H1 (cell line): ENCODE results near the gene BLNK. TPM values are rescaled to one million over a fixed set of nuclear protein-coding genes. Genes with fewer than 3 reads are reported as not detected.

ENCODE experiments used
- CTCF ChIA-PET: fragments of 300-600 bp; sonication (Branson Sonifier 250); formaldehyde crosslinking; loops from one replicate; lab custom pipeline; 2021; ENCODE audit not compliant: partially characterized antibody; lab: Charles Lee
- POLR2A ChIA-PET: fragments of 300-600 bp; sonication (Branson Sonifier 250); formaldehyde crosslinking; loops from one replicate; lab custom pipeline; 2021; ENCODE audit warnings: inconsistent platforms; ENCODE audit not compliant: partially characterized antibody; lab: Charles Lee
- DNase-seq, 2 experiments: peaks; one replicate each; pipeline versions ENCODE4 v3.0.0 to v3.0.0-alpha.2; 2010 to 2022; ENCODE audit warnings: low spot score in 2 of 2, low read depth in 1 of 2, mixed read lengths in 1 of 2
- FAIRE-seq: peaks from 2 replicates; lab custom pipeline; 2011; peaks lifted over from hg19 to GRCh38; lab: Jason Lieb, UNC
- H2AFZ ChIP-seq: 2 replicates; pipeline ENCODE4 v1.8.1; 2012; ENCODE audit warnings: low read length, inconsistent platforms
- H2AK5ac ChIP-seq: 2 replicates; pipeline ENCODE4 v1.6.1; 2013; ENCODE audit warnings: low read depth, low read length
- H2BK120ac ChIP-seq: replicated peaks from 2 replicates; pipeline ENCODE3; 2013; ENCODE audit warnings: low read depth, low read length, inconsistent platforms
- H2BK12ac ChIP-seq: 2 replicates; pipeline ENCODE4 v1.6.1; 2013; ENCODE audit warnings: low read depth, low read length
- H2BK15ac ChIP-seq: 2 replicates; pipeline ENCODE4 v1.6.1; 2013; ENCODE audit warnings: low read length
- H2BK20ac ChIP-seq: 2 replicates; pipeline ENCODE4 v1.6.1; 2013; ENCODE audit warnings: low read length
- H2BK5ac ChIP-seq: 2 replicates; pipeline ENCODE4 v1.6.1; 2013; ENCODE audit warnings: low read depth, low read length
- H3K14ac ChIP-seq: 2 replicates; pipeline ENCODE4 v1.6.1; 2013; ENCODE audit warnings: inconsistent platforms; ENCODE audit not compliant: insufficient read length
- H3K18ac ChIP-seq: 2 replicates; pipeline ENCODE4 v1.6.1; 2013; ENCODE audit warnings: low read length; ENCODE audit errors: extremely low read depth
- H3K23ac ChIP-seq: 2 replicates; pipeline ENCODE4 v1.6.1; 2013; ENCODE audit warnings: inconsistent platforms; ENCODE audit not compliant: insufficient read length
- H3K23me2 ChIP-seq: 2 replicates; pipeline ENCODE4 v1.6.1; 2013; ENCODE audit warnings: low read depth, low read length
- H3K27ac ChIP-seq: 2 replicates; pipeline ENCODE4 v1.6.1; 2011; ENCODE audit warnings: low read depth, low read length, inconsistent platforms
- H3K27me3 ChIP-seq, 4 experiments: replicated peaks in 1 of 4; 1 replicate in 1 of 4; 2 replicates in 3 of 4; pipeline versions ENCODE4 v1.6.1 to v1.8.1; 2011 to 2013; ENCODE audit warnings: low read length in 3 of 4, mild to moderate bottlenecking in 3 of 4, inconsistent platforms in 2 of 4, mixed read lengths in 2 of 4, moderate library complexity in 1 of 4; ENCODE audit not compliant: control insufficient read depth in 3 of 4, insufficient read depth in 3 of 4; ENCODE audit errors: extremely low read depth in 1 of 4
- H3K36me3 ChIP-seq, 4 experiments: 2 replicates each; pipeline versions ENCODE4 v1.6.1 to v1.8.1; 2011 to 2013; ENCODE audit warnings: mild to moderate bottlenecking in 4 of 4, low read length in 3 of 4, moderate library complexity in 2 of 4, control low read depth in 1 of 4, inconsistent platforms in 1 of 4; ENCODE audit not compliant: insufficient read depth in 4 of 4, control insufficient read depth in 2 of 4
- H3K4ac ChIP-seq: replicated peaks from 2 replicates; pipeline ENCODE3; 2013; ENCODE audit warnings: low read length, low read depth, mixed read lengths, inconsistent platforms; ENCODE audit not compliant: insufficient read length
- H3K4me1 ChIP-seq, 4 experiments: replicated peaks in 1 of 4; 1 replicate in 1 of 4; 2 replicates in 3 of 4; pipeline versions ENCODE4 v1.6.1 to v1.8.1; 2011 to 2013; ENCODE audit warnings: low read length in 3 of 4, inconsistent platforms in 2 of 4, mixed read lengths in 1 of 4; ENCODE audit not compliant: insufficient read depth in 4 of 4, control insufficient read depth in 3 of 4
- H3K4me2 ChIP-seq, 2 experiments: 2 replicates each; pipeline versions ENCODE4 v1.6.1 to v1.8.1; 2011 to 2013; ENCODE audit warnings: low read depth in 2 of 2, low read length in 2 of 2, control low read depth in 1 of 2, inconsistent platforms in 1 of 2, mild to moderate bottlenecking in 1 of 2; ENCODE audit not compliant: insufficient read depth in 1 of 2
- H3K4me3 ChIP-seq, 4 experiments: fragments of 200-600, 300-600 bp in 1 of 4; sonication (generic), shearing (Covaris generic), sonication (Bioruptor Twin) in 1 of 4; 2 replicates each; pipeline versions ENCODE4 v1.5.1 to v1.8.1; 2011 to 2016; ENCODE audit warnings: low read length in 4 of 4, low read depth in 3 of 4, control low read depth in 2 of 4, inconsistent platforms in 2 of 4, mild to moderate bottlenecking in 2 of 4, mixed read lengths in 1 of 4, moderate library complexity in 1 of 4; ENCODE audit not compliant: insufficient read depth in 2 of 4; ENCODE audit errors: extremely low read depth in 1 of 4
- H3K56ac ChIP-seq: replicated peaks from 2 replicates; pipeline ENCODE3; 2013; ENCODE audit warnings: low read depth, mild to moderate bottlenecking, mixed read lengths, low read length, inconsistent platforms; ENCODE audit not compliant: insufficient read length
- H3K79me1 ChIP-seq: 2 replicates; pipeline ENCODE4 v1.6.1; 2013; ENCODE audit warnings: low read depth, low read length, control low read depth
- H3K79me2 ChIP-seq, 2 experiments: 2 replicates each; pipeline versions ENCODE4 v1.6.1 to v1.8.1; 2012 to 2013; ENCODE audit warnings: low read length in 2 of 2, mild to moderate bottlenecking in 2 of 2, inconsistent platforms in 1 of 2; ENCODE audit not compliant: insufficient read depth in 2 of 2, control insufficient read depth in 1 of 2
- H3K9ac ChIP-seq, 4 experiments: replicated peaks in 1 of 4; 1 replicate in 1 of 4; 2 replicates in 3 of 4; pipeline versions ENCODE4 v1.6.1 to v1.8.1; 2011 to 2013; ENCODE audit warnings: low read depth in 3 of 4, low read length in 3 of 4, control low read depth in 2 of 4, mild to moderate bottlenecking in 2 of 4, moderate library complexity in 2 of 4, inconsistent platforms in 1 of 4; ENCODE audit errors: extremely low read depth in 1 of 4
- H3K9me3 ChIP-seq, 2 experiments: 2 replicates each; pipeline versions ENCODE4 v1.6.1 to v1.8.1; 2012 to 2013; ENCODE audit warnings: mild to moderate bottlenecking in 2 of 2, moderate library complexity in 2 of 2, control low read depth in 1 of 2, inconsistent platforms in 1 of 2, low read depth in 1 of 2, low read length in 1 of 2, mixed read lengths in 1 of 2; ENCODE audit not compliant: insufficient read depth in 2 of 2
- H4K20me1 ChIP-seq, 2 experiments: replicated peaks in 1 of 2; 2 replicates each; pipeline versions ENCODE3 to v1.8.1; 2011 to 2013; ENCODE audit warnings: inconsistent platforms in 2 of 2, low read length in 2 of 2, mild to moderate bottlenecking in 1 of 2; ENCODE audit not compliant: insufficient read depth in 2 of 2, control insufficient read depth in 1 of 2
- H4K5ac ChIP-seq: 2 replicates; pipeline ENCODE4 v1.6.1; 2013; ENCODE audit warnings: low read length, low read depth, mixed read lengths, inconsistent platforms; ENCODE audit not compliant: insufficient read length
- H4K8ac ChIP-seq: 2 replicates; pipeline ENCODE4 v1.8.0; 2013; ENCODE audit warnings: mild to moderate bottlenecking, moderate library complexity, low read length, inconsistent platforms; ENCODE audit not compliant: insufficient read depth; ENCODE audit errors: extremely low read depth
- H4K91ac ChIP-seq: replicated peaks from 2 replicates; pipeline ENCODE3; 2013; ENCODE audit warnings: low read length, mixed read lengths, inconsistent platforms; ENCODE audit not compliant: insufficient read length
- BCL11A ChIP-seq, 2 experiments: IDR thresholded peaks; one replicate each; pipeline ENCODE4 v1.6.1; 2011; ENCODE audit warnings: low read depth in 2 of 2, low read length in 2 of 2, mild to moderate bottlenecking in 2 of 2
- CTBP2 ChIP-seq: IDR thresholded peaks from 2 replicates; pipeline ENCODE4 v1.7.0; 2011; ENCODE audit warnings: borderline replicate concordance, mild to moderate bottlenecking, moderate library complexity, mixed read lengths, low read length; ENCODE audit not compliant: insufficient read depth, insufficient read length
- HDAC6 ChIP-seq: IDR thresholded peaks from one replicate; pipeline ENCODE4 v1.7.1; 2012; ENCODE audit warnings: low read depth, mild to moderate bottlenecking, inconsistent platforms, low read length, moderate library complexity
- PHF8 ChIP-seq: fragments of 200-600 bp; sonication (generic); conservative IDR thresholded peaks from 2 replicates; pipeline ENCODE4 v1.7.1; 2012; ENCODE audit warnings: low read depth, mild to moderate bottlenecking, inconsistent platforms, low read length, moderate library complexity
- TBP ChIP-seq: IDR thresholded peaks from 2 replicates; pipeline ENCODE4 v1.6.1; 2011; ENCODE audit warnings: low read depth, low read length, improper control_type of control experiment
- TEAD4 ChIP-seq: IDR thresholded peaks from 2 replicates; pipeline ENCODE4 v1.6.1; 2012; ENCODE audit warnings: low read depth, low read length, inconsistent platforms, mixed read lengths
- WGBS, 2 experiments: shearing (Covaris generic) in 1 of 2; methylation state at CpG; one replicate each; pipeline versions ENCODE4 v1.1.6 to v1.1.7; 2013 to 2015; ENCODE audit warnings: low lambda C conversion rate in 2 of 2, mixed read lengths in 2 of 2, inconsistent platforms in 1 of 2, low coverage in 1 of 2, missing lambda C conversion rate in 1 of 2; ENCODE audit not compliant: insufficient replicate concordance in 2 of 2, insufficient coverage in 1 of 2, insufficient read length in 1 of 2; ENCODE audit errors: extremely low coverage in 1 of 2, missing lambda C conversion rate in 1 of 2; 5-methylcytosine and 5-hydroxymethylcytosine counted together
- polyA plus RNA-seq, 7 experiments: library from polyadenylated mRNA; depleted of rRNA in 3 of 7; stranded (reverse) in 5 of 7; unstranded in 2 of 7; fragments of >200 nt in 5 of 7; fragments of 200-250 nt in 2 of 7; gene quantifications; 1 replicate in 5 of 7; 2 replicates in 1 of 7; 4 replicates in 1 of 7; pipeline versions ENCODE4 v1.2.1 to v1.2.3, GENCODE V29; 2011 to 2013; ENCODE audit warnings: missing spikeins in 2 of 7, mixed read lengths in 2 of 7
- total RNA-seq: library from RNA; stranded (reverse); fragmentation: NEBNext Ultra II Directional; extraction: Animal tissue kit (Norgen Biotek cat#: 25700); gene quantifications from 2 replicates; pipeline ENCODE4 v1.2.1, GENCODE V29; 2021

Gene BLNK
- total and polyA plus RNA-seq, 2 of the 8 experiments (the other 6 are each of a cell fraction or from before 2014, with no cell fraction given), result not detected

DNA sequence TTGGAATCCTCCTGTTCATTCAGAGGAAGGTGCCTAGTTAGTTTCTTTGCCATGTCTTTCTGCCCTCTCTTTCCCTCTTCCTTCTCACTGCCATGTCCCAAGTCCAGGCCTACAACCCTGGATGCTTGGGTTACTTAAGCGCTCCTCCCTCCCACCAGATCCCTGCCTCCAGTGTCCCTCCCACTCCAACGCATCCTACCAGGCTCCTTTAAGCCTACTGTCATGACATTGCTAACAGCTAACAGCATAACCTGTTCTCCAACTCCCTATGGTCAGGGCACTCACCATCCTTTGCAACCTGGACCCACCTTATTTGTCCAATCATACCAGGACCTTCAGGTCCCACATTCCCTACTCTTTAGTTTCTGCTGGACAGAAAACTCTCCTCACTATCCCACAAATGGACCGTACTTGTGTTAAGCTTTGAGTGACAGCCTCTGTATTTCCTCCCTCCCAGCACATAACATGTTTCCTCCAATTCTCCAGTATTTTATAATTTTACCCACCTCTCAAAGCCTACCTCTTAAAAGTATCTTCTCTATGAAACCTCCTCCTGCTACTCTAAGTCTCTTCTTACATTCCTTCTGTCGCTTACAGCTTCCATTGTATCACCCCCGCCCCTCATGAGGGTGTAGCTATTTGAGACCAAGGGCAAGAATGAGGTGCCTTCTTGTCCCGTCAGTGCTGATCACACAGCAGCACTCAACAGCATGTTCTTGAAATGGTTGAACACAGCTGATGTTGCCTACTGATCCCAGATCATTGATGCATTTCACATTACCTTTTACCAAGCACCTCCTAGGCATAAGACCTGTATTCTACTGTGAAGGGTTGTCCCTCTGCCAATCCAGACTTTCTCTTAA is 1.7 kb downstream of the BLNK start:
- Histone ChIP-seq H2BK120ac (no peak overlapping the region), H2BK15ac (no peak overlapping the region), H3K18ac (no peak overlapping the region), H3K9ac (no peak overlapping the region), H3K23ac (no peak overlapping the region), H3K27ac (no peak overlapping the region), H2AFZ (no peak overlapping the region), H3K14ac (no peak overlapping the region), H4K20me1 (no peaks in the 10 kb centered on the region), H3K79me1 (no peaks in the 10 kb centered on the region), H2AK5ac (no peak overlapping the region), H3K4me2 (no peak overlapping the region), H3K4ac (no peak overlapping the region), H3K36me3 (no peaks in the 10 kb centered on the region), H3K56ac (no peak overlapping the region), H2BK5ac (no peak overlapping the region), H3K79me2 (no peaks in the 10 kb centered on the region), H4K91ac (no peak overlapping the region), H3K23me2 (no peaks in the 10 kb centered on the region), H3K27me3 (no peaks in the 10 kb centered on the region), H3K9me3 (no peaks in the 10 kb centered on the region), H2BK12ac (no peak overlapping the region), H3K4me1 (no peaks in the 10 kb centered on the region), H3K4me3 (no peak overlapping the region), H4K8ac (no peak overlapping the region), H2BK20ac (no peak overlapping the region), H4K5ac (no peak overlapping the region)
- WGBS, 2 experiments, result 81% methylated on average over 6 of the region's 6 CpGs; no CpG with 5 or more reads in 1 of the 2 experiments
- no peak for FAIRE-seq
- TF ChIP-seq TEAD4 (no peak), HDAC6 (no peak), TBP (no peak), BCL11A (IDR thresholded peaks at IDR 0.05; ENCODE audit: low read depth in 2 of 2, low read length in 2 of 2) (no peak), CTBP2 (no peak), PHF8 (no peak)
- CTCF ChIA-PET, result interaction anchor here (0.7 to 3.1 kb wide), 10 partner anchors 9 to 511 kb away, joined by 3 to 26 read pairs (median 4); no protein-coding TSS in a partner anchor
- POLR2A ChIA-PET, result interaction anchor here (1.2 kb wide), 1 partner anchor 127 kb away, joined by 3 read pairs; no protein-coding TSS in a partner anchor
- DNase-seq, result no peak
